HG03460 (cell line): ENCODE results near the gene MTCH1.
A peak's percentile ranks its signal among the peaks of the same experiment; 100 is the strongest.

Experiments used
- ATAC-seq: cut with Tn5 transposase; IDR thresholded peaks from one replicate; pipeline ENCODE4 v1.9.1; 2021; ENCODE audit not compliant: unreplicated experiment

Gene MTCH1

DNA sequence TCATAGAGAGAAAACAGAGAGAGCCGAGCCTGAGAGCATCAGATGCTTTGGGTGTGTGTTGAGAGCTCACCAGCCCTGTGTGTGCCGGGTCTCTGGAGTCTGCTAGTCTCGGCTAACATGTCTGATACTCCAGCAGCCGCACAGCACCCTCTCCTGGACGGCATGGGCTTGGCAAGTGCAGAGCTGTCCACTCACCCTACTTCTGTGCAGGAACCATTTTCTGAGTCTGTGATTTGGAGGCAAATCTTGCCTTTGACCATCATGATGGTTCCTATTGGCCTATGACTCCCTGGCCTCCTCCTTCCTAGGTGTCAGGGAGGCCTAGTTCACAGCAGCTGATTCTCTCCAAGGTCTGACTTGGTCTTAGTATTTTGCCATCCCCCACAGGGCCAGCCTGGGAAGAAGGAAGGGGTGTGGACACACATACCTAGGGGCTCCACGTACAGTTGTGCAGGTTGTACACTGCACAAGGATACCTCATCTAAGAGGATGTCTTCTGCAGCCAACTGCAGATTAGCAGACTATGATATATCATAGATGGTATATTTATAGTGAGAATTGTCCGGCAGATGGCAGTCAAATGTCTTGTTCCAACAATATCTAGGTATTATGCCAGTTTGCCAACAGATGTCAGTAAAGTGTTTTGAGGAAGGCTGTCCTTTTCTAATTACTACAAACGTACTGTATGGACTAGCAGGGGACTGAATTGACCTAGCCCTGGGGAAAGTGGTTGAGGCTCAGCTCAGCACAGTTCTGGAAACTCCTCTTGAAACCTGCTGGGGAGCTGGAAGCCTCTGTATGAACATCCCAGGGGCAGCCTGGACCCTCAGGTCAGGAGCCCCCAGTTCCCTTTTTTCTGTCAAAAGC is 32.4 kb upstream of the MTCH1 start:
- peak; percentile 89 for ATAC-seq

DNA sequence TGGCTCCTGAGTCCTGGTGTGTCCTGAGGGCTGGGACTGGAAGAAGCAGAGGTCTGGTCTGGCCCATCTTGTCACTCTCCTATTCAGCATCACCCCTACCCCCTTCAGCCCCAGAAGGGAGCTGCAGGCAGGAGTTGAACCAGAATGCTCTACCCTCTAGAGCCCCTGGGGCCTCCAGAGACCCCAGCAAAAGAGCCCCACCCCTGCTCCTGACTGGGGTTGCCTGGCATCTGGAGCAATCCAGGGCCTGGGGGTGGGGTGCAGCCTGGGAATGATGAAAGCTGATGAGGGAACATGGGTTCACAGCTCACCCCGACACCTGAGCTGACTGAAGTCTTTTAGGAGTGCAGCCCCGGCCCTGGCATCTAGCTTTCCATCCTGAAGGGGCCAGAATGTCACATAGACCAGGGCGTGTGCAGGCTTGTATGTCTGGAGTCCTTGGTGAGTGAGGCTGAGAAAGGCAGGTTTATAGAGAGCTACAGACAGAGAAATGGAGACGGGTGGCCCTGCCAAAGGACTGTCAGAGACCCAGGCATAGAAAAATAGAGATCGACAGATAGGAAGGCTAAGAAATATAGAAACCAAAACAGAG is 31.7 kb upstream of the MTCH1 start:
- ATAC-seq: no peak

DNA sequence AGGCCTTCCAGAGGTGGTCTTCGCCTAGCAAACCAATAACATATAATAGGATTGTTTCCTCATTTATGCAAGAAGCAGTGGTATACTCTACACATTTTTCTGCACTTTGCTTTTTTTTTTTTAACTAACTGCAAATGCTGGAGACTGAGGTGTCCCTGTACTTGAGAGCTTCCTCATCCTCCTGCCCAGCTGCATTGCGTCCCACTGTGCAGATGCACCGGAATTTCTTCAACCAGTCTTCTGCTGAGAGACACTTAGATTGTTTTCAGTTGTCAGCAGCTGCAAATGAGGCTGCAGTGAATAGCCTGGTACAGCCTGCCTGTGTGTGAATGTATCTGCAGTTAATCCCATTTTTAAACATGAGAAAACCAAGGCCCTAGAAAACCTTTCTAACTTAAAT is 31.0 kb upstream of the MTCH1 start:
- ATAC-seq: no peak

DNA sequence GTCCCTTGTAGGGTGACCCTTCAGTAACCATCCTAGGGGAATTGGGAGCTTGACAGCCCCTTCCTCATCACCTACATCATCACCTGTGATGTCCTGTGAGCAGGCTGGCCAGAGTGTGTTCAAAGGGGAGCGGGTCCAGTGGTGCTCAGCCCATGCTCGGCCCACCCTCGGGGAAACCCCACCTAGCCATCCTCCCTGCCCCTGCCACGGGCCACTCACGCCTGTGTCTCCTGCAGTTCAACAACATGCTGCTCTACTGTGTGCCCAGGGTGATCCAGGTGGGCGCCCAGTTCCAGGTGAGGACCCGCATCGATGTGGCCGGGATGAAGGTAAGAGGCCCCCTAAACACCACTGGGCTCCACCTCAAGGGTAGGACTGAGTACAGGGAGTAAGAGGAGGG is 29.5 kb upstream of the MTCH1 start:
- ATAC-seq: no peak

DNA sequence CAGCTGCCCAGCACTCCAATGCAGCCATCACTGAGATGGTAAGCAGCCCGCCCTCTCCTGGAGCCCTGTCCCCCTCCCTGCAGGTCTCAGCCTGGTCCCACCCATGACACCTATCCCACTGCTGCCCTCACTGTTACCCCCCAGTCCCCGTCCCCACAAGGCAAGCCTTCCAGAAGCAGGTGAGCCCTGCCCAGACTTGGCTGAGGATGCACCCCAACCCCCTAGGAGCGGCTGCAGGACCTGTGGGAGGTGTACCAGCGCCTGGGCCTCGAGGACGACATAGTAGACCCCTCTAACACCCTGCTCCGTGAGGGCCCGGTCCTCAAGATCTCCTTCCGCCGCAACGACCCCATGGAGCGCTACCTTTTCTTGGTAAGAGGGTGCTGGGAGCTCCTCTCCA is 28.7 kb upstream of the MTCH1 start:
- ATAC-seq: no peak

DNA sequence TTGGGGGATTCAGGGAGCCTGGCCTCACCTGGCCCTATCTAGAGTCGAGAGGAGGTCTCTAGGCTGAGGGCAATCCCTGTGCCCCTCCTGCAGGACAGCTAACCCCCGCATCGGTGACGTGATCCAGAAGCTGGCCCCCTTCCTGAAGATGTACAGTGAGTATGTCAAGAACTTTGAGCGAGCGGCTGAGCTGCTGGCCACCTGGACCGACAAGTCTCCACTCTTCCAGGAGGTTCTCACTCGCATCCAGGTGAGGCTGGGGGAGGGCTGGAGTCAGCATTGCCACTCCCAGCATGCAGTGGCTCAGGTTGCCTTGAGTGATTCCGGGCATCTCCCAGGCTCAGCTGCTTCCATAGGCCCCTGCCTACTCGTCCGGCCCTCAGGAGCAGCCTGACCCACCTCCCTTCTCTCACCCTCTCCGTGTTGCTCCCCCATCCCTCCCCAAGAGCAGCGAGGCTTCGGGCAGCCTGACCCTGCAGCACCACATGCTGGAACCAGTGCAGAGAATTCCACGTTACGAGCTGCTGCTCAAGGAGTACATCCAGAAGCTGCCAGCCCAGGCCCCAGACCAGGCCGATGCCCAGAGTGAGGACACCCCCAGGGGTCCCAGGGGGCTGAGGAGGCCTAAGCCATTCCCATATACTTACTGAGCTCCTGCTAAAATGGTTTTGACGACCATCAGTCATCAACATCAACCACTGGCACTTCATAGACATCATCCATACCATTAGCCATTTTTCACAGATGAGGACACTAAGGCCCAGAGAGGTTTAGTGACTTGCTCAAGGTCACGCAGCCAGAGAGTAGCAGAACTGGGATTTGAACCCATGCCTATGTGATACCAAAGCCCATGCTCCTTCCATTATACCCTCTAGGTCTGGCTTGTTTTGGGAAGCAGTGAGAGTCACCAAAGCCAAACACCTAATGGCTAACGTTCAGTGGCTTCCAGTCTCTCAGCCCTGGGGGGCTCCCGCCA is 27.8 kb upstream of the MTCH1 start:
- ATAC-seq: no peak

DNA sequence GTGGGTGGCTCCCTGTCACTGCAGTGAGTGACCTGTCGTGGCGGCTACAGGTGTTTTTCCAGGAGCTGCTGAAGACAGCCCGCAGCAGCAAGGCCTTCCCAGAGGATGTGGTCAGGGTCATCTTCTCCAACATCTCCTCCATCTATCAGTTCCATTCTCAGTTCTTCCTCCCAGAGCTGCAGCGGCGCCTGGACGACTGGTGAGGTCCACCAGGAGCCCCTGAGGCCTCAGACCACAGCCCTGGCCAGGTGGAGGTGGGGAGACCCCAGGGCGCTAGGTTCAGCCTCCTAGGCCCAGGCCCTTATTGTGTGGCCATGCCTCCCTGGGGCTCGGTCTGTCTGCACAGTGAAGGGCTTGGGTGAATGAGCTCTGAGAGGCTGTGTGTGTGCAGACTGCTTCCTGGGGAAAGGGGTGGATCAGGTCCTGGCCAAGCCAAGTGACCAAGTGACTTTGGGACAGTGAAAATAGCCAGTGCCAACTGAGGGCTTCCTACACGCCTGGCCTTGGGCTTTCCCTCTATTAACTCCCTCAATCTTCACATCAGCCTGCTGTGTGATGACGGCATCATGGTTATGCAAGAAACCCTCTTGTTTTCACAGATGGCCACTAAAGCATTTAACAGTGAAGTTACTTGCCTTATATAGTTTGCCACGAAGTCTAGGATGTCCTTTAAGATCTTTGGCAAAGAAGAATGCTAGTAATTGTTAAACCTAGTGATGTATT is 25.8 kb upstream of the MTCH1 start:
- ATAC-seq: no peak

DNA sequence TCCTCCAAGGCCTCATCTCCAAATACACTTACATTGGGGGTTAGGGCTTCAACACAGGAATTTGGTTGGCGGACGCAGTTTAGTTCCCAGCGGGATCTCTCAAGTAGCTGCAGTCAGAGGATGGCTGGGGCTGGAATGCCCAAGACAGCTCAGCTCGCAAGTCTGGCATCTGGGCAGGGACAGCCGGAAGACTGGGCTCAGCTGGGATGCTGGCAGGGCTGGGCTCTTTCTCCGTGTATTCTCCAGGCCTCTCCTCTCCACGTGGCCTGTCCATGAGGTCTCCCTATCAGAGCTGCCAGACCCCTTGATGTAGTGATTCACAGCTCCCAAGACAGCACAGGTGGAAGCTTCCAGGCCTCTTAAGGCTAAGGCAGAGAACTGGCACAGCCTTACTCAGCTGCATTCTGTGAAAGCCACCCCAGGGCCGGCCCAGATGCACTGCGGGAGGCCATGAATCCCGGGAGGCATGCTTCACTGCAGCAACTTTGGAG is 24.5 kb upstream of the MTCH1 start:
- no peak for ATAC-seq

DNA sequence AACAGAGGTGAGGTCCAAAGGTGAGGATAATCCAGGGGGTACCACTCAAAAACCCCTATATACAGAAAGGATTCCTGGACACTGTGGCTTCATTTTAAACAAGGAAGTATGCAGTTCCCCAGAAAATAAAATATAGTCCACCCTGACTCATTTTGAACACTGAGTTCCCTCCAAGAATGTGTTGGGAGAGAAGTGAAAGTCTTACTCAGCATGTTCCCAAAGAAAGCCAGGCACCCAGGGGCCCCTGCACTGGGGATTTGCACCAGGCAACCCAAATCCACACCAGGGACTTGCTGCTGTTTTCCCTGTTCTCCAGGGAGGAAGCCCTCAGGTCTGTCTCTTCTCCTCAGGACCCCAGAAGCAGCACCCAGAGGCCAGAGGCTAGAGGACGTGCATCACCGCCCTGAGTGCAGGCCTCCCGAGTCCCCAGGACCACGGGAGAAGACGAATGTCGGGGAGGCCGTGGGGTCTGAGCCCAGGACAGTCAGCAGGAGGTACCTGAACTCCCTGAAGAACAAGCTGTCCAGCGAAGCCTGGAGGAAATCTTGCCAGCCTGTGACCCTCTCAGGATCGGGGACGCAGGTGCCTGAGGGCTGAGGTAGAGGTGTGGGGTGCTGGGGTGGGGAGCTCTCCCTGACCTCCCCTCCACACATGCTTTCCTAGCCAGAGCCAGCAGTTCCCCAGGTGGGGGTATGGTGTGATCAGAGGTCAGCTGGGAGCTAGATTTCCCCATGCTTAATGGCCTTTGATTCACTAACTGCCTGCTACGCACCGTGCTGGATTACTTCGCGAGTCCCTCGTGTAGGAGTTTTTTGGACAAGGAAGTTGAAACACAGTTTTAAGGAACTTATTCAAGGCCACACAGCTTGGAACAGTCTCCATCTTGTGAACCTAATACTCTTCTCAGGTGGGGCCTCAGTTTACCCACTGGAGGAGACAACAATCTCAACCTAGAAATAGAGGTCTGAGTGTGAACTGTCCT is 22.8 kb upstream of the MTCH1 start:
- ATAC-seq: no peak

DNA sequence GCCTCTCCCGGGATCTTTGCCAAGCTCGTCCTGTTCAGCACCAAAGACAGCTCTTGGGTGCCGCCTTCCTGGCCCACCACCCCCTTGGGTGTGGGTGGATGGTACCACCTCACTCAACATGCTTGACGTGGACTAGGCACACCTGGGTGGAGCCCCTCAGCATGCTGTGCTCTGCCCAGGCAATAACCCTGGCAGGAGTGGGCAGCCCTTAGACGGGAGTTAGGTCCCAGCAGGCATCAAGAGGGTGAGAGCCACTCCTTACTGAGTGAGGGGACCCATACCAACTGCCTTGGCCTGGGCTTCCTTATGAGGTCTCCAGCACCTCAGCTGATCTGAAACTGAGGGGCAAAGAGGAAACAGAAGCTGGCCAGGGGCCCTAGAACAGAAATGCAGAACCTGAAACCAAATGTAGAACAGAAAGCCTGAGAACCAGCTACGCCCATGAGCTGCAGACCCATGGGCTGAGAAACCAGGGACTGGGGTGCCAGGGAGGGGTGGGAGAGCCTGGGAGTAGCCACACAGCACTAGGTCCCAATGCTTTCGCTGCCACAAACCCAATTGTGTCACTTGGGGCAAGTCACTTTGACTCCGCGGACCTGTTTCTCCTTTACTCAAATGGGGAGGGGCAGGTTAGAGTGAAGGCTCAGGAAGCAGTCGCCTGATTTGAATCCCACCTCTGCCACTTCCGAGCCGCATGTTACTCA is 21.5 kb upstream of the MTCH1 start:
- no peak for ATAC-seq

DNA sequence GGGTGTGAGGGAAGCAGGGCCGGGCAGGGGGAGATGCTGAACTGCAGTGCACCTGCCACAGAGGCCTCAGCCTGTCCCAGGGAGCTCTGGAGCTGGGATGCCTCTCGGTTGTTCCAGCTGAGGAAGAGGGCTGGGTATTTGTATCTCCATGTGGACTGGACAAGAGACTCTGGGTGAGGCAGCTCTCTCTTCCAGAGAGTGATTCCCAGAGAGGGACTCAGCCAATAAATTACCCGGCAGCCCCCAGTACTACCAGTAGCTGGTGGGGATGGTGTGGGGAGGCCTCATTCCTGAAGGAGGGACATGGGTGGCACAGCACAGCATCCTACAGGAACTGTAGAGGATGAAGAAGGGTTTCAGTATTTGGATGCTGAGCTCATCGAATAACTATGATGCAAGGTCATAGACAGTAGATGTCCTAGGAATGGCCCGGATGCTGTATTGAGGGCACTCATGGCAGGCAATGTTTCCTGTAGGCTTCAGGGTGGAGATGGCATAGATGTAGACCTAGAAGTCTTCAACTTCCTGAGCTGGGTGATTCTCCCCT is 20.9 kb upstream of the MTCH1 start:
- no peak for ATAC-seq

DNA sequence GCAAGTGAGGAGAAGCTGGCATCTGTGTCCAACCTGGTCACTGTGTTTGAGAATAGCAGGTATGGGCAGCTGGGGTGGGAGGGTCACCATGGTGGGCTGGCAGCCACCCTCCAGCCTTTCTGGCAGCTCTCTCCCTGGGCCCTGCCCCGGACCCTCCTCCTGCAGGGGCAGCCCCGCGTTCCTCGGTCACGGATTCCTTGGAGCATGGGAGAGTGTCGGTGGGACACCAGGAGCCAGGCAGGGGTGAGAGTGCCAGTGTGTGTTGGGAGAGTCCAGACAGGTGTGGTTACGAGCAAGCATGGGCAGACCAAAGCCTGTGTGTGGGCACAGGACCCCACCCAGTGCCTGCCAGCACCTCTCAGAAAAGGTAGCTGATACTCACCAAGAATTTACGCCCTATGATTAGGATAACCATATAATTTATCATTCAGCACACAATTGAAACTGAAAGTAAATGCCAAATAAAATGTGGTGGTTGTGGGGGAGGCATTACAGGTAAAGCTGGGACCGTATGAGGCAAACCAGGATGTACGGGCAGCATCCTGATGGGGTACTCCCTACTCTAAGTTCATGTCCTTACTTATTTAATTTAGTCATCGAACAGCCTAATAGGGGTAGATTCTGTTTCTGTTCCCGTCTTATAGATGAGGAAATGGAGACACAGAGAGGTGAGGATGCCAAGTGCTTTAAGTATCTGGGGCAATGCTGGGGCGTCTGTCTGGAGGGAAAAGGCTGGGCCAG is 20.0 kb upstream of the MTCH1 start:
- ATAC-seq: no peak

DNA sequence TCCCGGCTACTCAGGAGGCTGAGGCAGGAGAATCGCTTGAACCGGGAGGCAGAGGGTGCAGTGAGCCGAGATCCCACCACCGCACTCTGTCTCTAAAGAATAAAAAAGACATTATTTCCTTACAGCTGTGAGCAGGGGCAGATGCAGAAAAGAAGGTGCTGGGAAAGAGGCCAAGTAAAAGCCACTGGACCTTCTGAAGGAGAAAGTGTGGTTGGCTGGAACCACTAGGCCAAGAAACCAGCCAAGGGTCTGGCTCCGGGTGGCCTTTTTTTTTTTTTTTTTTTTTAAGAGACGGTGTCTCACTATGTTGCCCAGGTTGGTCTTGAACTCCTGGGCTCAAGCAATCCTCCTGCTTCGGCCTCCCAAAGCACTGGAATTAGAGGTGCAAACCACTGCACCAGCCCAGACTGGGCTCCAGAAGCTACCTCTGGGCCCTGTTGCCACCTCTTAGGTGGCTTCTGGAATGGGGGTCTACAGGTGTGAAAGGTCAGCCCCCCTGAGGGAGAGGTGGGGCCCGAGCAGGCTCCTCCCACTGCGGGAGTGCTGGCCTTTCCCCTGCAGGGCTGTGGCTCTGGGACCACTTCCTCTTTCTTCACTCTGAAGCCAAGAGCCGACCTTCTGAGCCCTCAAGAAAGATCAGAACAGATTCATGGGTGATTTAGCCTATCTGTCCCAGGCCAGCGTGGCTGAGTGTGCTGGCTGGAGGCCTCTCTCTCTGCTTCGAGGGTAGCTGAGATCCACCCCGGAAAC is 19.2 kb upstream of the MTCH1 start, which contains the start of gene FGD2:
FGD2 (plus strand) TSS at position 595 of the 750 bp plus-strand sequence. CDS start 163 bp downstream, outside the sequence.
- peak; percentile 58 for ATAC-seq

DNA sequence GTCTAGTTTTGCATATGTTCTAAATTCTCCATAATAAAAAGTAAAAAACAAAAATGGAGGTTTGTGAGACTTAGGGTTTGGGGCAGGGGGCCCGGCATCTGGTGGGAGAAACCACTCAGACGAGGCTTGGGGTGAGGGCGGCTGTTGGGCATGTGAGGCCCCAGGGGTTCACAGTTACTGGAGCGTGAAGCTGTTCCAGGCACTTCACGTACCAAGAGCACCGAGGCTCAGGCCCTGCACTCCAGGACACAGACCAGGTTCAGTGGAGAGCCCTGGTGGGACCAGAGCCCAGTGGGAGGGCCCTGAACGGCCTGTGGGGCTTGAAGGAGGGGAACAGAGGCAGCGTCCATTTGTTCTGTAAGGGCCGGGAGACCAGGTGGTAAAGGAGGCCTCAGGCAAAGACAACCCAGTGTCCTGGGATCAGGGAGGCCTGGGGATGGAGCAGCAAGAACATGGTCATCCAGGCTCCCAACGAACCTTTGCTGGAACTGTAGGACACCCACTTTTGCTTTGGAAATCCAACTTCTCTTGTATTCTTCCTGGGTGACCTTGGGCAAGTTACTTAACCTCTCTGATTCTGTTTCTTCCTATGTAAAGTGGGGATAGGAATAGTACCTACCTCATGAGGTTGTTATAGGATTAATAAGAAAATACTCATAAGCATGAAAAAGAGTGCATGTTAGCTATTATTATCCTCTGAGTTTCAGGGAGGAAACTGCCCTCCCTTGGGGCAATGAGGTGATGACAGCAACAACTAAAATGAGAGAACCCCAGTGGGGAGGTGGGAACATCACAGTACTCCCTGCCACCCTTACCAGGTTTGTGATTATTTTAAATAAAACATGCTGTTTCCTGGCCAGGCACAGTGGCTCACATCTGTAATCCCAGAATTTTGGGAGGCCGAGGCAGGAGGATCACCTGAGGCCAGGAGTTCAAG is 18.3 kb upstream of the MTCH1 start:
- peak; percentile 34 for ATAC-seq

DNA sequence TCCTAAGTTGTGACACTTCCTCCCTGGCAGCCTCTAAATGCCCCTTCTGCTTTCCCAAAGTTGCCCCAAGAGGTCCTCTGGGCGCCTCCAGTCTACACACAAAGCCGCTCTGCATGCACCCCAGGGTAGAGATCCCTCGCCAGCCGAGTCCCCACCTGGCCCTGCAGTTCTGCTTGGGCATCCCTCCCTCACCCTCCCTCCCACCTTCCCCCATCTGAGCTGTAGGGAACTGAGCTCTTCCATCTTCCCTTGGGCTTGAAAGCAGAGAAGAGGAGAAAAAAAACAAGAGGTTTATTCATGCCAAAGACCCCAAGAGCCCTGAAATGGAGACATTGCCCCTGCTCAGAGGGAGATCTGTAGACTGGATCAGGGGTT is 13.7 kb upstream of the MTCH1 start:
- ATAC-seq: no peak
